HG02938 (cell line): ENCODE data around the gene ZBTB9.
"Not testable (repeated sequence)": the region's sequence is repeated elsewhere in the genome, so short reads cannot be mapped to it uniquely, and the experiment has no call there.

Experiments used
- ATAC-seq: cut with Tn5 transposase; IDR thresholded peaks from one replicate; pipeline ENCODE4 v1.9.1; 2021; ENCODE audit warnings: mild to moderate bottlenecking, moderate library complexity; ENCODE audit not compliant: unreplicated experiment

ZBTB9 gene

DNA sequence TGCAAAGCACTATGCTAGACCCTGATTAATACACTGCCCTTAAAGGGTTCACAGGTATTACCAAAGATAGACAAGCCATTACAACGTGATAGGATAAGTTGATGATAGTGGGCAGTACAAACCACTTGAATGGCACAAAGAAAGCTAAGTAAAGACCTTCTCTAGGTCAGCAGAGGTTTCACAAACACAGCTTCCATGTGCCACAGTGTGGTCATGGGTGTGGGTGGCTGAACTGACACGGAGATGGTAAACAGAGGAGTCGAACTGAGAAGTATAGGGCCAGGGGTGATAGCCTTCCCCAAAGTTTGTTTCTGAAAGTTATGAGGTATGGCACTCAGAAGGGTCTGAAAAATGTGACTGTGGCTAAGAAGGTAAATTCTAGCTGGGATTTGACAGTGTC is 4.3 kb downstream of the ZBTB9 start:
- ATAC-seq, result no peak

DNA sequence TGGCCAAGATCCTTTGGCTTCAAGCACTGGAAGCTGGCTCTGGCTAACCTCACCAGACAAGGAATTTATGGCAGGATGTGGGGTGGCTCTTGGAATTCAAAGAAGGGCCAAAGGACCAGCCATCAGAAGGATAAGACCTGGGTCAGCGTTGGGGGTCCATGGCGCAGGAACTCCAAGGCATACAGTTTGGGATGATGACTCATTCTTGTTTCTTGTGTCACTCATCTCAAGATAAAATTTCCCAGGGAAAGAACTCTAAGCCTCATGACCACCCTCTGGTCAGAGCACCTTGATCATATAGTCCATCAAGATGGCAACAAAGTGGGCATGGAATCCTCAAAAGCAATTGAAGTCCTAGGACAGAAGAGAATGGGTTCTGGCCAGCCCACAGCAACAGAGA is 4.8 kb downstream of the ZBTB9 start:
- no peak for ATAC-seq

DNA sequence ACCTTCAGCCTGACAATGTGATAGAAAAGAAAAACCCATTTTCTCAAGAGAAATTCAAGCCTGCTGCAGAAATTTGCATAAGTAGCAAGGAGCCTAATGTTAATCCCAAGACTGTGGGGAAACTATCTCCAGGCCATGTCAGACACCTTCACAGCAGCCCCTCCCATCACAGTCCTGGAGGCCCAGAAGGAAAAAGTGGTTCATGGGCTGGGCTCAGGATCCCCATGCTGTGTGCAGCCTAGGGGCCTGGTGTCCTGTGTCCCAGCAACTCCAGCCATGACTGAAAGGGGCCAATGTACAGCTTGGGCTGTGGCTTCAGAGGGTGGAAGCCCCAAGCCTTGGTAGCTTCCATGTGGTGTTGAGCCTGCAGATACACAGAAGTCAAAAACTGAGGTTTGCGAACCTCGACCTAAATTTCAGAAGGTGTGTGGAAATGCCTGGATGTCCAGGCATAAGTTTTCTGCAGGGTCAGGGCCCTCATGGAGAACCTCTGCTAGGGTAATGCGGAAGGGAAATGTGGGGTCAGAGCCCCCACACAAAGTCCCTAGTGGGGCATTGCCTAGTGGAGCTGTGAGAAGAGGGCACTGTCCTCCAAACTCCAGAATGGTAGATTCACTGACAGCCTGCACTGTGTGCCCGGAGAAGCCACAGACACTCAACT is 11.8 kb downstream of the ZBTB9 start:
- ATAC-seq, result no peak

DNA sequence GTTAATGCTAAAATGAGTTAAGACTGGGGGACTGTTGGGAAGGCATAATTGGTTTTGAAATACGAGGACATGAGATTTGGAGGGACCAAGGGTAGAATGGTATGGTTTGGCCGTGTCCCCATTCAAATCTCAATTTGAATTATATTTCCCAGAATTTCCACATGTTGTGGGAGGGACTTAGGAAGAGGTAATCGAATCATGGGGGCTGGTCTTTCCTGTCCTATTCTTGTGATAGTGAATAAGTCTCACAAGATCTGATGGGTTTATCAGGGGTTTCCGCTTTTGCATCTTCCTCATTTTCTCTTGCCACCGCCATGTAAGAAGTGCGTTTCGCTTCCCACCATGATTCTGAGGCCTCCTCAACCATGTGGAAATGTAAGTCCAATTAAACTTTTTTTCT is 12.7 kb downstream of the ZBTB9 start:
- ATAC-seq, result no peak

DNA sequence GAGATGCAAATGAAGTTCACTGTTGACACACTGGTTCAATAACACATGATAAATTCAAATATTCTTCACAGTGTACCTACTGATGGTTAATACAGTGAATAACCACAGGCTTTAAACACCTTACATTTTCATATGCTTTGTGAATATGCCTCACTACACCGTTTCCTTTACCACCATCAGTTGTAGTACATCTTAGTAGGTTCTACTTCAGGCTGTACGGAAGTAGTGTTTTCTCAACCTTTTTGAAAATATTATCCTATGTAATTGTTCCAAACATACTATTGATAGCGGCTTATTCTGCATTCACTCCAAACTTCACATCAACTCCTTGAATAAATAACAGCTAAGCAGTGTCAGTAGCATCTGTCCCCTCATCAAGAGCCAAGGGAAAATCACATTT is 15.3 kb downstream of the ZBTB9 start:
- no peak for ATAC-seq

DNA sequence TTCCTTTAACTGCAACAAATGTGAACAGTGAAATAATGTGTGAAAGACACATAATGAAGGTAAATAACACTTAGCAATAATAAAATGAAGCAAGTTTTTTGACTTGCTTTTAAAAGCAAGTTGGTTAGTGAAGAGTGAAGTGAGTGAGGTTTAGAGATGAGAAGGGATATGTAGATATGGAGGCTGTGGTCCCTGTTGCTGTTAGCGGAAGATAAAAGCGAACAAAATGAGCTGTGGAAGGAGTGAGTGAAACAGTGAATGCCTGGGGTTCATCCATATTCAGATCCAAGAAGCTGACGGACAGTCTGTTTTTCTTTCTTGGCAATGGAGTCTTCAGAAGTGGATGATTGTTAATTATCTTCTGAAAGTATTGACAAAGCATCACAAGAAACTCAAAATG is 23.5 kb downstream of the ZBTB9 start:
- ATAC-seq, result no peak

DNA sequence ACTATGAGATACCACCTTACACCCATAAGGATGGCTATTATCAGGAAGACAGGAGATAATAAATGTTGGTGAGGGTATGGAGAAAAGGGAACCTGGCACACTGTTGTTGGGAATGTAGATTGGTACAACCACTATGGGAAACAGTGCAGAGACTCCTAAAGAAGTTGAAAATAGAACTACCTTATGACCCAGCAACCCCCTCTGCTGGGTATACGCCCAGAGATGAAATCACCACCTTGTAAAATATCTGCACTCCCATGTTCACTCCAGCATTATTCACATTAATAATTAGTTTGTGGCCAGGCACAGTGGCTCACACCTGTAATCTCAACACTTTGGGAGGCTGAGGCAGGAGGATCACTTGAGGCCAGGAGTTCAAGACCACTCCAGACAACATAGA is 26.8 kb downstream of the ZBTB9 start:
- no peak for ATAC-seq

DNA sequence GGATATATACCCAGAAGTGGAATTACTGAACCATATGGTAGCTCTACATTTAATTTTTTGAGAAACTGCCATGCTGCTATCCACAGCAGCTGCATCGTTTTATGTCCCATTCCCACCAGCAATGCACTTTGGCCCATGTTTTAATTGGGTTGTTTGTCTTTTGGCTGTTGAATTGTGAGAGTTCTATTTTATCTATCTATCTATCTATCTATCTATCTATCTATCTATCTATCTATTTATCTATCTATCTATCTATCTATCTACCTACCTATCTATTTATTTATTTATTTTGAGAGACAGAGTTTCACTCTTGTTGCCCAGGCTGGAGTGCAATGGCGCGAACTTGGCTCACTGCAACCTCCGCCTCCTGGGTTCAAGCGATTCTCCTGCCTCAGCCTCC is 28.2 kb downstream of the ZBTB9 start:
- not testable (repeated sequence) for ATAC-seq

DNA sequence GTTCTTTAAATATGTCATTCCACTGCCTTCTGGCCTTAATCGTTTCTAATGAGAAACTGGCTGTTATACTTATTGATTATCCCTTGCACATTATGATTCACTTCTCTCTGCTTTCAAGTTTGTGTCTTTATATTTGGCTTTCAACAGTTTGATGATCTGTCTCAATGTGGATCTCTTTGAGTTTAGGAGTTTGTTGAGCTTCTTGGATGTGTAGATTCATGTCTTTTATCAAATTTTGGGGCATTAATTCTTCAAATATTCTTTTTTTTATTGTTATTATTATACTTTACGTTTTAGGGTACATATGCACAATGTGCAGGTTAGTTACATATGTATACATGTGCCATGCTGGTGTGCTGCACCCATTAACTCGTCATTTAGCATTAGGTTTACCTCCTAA is 29.3 kb downstream of the ZBTB9 start:
- ATAC-seq, result no peak

DNA sequence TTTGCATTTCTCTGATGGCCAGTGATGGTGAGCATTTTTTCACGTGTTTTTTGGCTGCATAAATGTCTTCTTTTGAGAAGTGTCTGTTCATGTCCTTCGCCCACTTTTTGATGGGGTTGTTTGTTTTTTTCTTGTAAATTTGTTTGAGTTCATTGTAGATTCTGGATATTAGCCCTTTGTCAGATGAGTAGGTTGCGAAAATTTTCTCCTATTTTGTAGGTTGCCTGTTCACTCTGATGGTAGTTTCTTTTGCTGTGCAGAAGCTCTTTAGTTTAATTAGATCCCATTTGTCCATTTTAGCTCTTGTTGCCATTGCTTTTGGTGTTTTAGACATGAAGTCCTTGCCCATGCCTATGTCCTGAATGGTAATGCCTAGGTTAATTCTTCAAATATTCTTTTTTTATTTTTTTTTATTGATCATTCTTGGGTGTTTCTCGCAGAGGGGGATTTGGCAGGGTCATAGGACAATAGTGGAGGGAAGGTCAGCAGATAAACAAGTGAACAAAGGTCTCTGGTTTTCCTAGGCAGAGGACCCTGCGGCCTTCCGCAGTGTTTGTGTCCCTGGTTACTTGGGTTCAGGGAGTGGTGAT is 30.4 kb downstream of the ZBTB9 start:
- ATAC-seq, result not testable (repeated sequence)

DNA sequence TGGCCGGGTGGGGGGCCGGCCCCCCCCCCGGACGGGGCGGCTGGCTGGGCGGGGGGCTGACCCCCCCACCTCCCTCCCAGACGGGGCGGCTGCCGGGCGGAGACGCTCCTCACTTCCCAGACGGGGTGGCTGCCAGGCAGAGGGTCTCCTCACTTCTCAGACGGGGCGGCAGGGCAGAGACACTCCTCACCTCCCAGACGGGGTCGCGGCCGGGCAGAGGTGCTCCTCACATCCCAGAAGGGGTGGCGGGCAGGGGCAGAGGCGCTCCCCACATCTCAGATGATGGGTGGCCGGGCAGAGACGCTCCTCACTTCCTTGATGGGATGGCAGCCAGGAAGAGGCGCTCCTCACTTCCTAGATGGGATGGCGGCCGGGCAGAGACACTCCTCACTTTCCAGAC is 31.3 kb downstream of the ZBTB9 start:
- ATAC-seq, result not testable (repeated sequence)

DNA sequence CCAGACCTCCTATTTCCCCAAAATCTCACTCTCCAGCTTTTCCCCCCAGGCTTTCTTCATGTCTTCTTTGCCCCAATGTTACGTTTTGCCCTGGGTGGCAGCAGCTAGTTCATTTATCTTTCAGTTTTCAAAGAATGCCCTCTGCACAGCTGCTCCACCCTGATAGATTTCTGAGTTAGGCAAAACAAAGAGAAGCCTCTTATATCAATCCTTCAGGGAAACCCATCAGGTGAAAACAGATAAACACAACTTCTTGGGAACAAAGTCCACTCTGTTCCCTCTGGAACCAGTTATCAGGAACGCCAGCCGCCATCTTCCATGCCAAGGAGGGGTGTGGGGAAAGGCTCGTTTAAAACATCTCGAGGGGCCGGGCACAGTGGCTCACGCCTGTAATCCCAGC is 34.0 kb downstream of the ZBTB9 start:
- no peak for ATAC-seq

DNA sequence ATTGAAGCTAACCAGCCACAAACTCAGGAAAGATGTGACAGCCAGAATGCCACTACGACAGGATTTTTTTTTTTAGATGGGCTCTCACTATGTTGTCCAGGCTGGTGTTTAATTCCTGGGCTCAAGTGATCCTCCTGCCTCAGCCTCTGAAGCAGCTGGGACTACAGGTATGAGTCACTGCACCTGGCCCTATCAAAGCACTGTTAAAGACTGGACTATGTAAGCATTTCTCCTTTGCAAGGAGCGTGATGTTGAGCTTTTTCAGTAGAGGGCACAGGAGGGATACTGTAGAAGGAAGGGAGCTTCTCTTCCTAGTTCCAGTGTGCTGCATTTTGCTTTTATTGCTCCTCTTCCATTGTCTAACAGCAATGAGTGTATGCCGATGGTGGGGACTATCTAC is 35.8 kb downstream of the ZBTB9 start:
- no peak for ATAC-seq

DNA sequence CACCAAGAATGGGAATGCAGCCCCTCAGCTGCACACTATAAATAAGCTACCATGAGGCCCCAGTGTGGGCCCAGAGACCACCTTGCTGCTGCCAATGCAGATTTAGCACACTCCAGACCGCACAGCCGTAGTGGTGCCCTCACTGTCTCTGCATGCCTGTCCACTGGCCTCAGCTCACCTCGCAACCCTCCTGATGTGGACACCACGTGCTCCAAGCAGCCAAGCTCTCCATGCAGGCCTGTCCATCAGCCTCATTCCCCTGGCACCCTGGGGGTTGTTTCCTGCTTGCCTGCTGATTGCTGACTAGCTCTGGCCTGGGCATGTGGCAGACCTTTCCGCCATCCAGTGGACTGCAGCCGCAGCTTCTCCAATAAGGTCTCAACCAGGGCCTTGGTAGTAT is 36.2 kb downstream of the ZBTB9 start:
- ATAC-seq, result no peak

DNA sequence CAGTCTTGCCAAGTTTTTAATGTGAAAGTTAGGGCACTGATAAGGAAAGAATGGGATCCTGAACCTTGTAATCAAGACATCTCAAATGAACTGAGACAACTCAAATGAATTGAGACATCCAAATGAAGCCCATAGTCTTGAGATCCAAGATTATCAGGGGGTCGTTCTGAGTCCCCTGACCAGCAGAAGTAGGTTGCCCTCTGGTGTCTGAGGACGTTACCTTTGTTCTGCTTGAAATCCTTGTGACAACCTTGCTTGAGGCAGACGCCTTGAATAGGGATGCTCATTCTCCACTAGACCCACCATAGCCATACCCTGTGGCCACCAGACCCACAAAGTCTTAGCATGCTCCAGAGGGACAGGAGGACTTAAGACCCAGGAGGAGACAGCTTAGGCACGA is 37.7 kb downstream of the ZBTB9 start:
- no peak for ATAC-seq

DNA sequence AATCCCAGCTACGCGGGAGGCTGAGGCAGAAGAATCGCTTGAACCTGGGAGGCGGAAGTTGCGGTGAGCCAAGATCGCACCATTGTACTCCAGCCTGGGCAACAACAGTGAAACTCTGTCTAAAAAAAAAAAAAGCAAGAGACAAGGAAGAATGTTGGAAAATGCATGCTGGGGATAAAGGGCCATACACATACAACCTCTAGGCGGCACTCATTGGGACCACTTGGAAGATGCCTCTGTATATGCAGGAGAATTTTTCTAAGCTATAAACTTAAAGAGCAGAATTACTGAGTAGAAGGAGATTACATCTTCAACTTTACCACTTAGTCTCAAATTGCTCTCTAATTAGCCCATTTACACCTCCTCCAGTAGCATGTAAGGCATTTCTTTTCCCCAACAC is 42.8 kb downstream of the ZBTB9 start:
- no peak for ATAC-seq

DNA sequence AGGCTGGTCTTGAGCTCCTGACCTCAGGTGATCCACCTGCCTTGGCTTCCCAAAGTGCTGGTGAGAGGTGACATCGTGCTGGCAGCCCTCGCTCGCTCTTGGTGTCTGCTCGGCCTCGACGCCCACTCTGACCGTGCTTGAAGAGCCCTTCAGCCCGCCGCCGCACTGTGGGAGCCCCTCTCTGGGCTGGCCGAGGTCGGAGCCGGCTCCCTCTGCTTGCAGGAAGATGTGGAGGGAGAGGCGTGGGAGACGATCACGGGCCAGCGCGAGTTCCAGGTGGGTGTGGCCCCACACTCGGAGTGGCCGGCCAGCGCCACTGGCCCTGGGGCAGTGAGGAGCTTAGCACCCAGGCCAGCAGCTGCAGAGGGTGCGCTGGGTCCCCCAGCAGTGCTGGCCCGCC is 48.1 kb downstream of the ZBTB9 start:
- ATAC-seq, result no peak

DNA sequence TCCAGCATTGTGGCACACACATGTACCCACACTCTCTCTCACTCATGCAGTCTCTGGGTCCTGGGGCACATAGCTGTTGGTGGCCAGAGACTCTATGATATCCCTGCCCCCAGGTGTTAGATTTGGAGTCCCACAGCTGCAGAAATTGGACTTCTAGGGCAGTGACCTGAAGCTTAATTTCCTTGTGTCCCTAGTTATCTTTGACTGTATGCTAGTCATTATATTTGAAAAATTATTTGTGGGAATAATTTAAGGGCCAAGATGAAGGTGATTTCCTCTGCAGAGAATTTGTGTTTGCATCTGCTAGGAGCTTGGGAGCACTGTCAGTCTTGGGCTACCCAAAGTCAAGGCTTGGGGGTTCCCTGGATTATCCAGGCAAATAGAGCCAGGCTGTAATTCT is 50.1 kb downstream of the ZBTB9 start:
- no peak for ATAC-seq

DNA sequence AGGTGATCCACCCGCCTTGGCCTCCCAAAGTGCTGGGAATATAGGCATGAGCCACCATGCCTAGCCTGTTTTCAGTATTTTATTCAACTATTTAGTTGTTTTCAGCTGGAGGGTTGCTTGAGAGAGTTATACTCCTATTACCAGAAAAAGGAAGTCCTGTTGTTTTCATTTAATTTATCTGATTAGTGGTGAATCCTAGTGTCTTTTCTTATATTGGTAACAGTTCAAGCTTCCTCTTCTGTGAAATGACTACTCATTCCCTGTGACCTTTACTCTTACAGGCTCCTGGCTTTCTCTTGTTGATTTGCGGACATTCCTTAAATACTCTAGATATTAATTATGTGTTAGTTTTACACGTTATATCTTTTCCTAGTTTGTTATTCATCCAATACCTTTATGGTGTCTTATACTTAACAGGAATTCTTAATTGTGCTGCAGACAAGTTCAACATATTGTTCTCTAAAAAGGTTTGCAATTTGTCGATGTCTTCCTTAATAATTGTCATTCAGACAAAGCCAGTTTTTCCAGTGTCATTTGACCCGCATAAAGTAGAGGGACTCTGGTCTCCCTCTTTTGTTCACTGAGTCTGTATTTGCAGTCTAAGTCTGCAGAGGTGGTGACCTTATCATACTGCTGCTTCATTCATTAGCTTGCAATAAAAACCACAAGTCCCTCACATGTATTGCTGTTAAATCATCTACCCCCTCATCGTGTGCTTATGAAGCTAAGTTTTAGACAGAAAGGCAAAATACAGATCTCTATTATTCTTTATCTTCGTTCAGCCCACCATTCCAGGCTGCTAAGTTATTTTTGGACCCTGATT is 51.4 kb downstream of the ZBTB9 start:
- no peak for ATAC-seq
